Measurements from ENCODE around the gene DCANP1.

The DCANP1 gene

DNA sequence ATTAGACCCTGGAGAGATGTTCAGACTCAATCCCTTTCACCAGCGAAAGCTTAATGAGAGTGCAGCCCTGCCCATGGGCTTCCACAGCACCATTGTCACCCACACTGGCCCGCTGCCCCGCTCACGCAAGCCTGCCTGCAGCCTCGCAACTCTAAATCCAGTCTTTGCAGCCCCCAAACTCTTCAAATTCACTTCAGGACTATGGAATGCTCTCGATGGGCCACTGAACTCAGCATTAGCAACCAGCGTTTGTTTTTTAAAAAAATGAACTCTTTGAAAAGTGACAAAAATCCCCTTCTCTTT lies 17.1 kb downstream of the DCANP1 start:
- no peak overlapping the region for H3K27ac ChIP-seq
- no peak overlapping the region for H3K4me3 ChIP-seq
- H3K9me3 ChIP-seq (ENCODE audit: low read depth, low read length), result no peaks in the 10 kb centered on the region
- H3K9ac ChIP-seq (ENCODE audit: insufficient read length), result no peak overlapping the region
- H3K36me3 ChIP-seq (ENCODE audit: insufficient read depth, low read length), result no peaks in the 10 kb centered on the region
- DNase-seq (ENCODE audit: low read depth, low spot score), result no peak
- TF ChIP-seq FOXP2 (optimal IDR thresholded peaks at IDR 0.05; ENCODE audit: control extremely low read depth, extremely low read length, insufficient read depth) (no peak), POLR2AphosphoS5 (IDR thresholded peaks at IDR 0.05; ENCODE audit: borderline replicate concordance, low read depth, low read length) (no peak), EZH2 (IDR thresholded peaks at IDR 0.05) (no peak)

DNA sequence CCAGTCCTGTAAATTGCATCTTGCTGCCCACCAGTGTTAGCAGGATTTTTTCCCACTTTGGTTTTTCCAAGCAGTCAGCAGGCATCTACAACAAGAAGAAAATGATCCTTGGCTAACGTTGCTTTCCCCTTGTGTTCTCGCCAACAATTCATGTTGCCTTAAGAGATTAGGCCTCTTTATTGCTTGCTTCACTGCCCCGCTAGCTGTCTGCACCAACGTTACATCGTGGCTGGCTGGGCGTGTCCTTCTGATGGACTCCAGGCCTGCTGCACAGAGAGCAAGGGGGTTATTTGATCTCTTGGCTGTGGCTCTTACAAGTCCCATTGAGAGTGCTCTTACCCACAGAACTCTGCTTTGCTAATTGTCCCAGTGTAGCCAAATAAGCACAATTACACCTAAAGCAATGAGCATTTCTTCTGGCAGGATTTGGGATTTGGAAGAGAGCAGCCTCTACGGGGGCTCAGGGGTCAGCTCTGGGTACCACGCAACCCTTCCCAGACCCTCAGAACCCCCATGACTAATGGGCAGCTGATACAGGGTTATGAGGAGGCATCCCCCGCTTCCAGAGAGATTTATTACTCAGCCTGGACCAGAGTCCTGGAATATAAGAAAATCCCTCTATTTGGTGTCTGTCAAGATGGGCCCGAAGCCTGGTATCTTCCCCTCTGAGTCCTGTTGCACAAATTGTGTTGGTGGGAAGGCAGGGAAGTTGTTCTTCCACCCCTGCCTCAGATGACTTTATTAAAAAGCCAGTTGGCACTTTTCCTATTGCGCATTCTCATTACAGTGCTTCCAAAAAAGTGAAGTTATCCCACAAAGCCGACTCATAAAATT lies 17.6 kb downstream of the DCANP1 start:
- H3K9ac ChIP-seq (ENCODE audit: insufficient read length), result no peak overlapping the region
- H3K27ac ChIP-seq, result no peak overlapping the region
- H3K36me3 ChIP-seq (ENCODE audit: insufficient read depth, low read length), result no peaks in the 10 kb centered on the region
- no peak overlapping the region for H3K4me3 ChIP-seq
- no peaks in the 10 kb centered on the region for H3K9me3 ChIP-seq (ENCODE audit: low read depth, low read length)
- DNase-seq (ENCODE audit: low read depth, low spot score), result no peak
- TF ChIP-seq FOXP2 (optimal IDR thresholded peaks at IDR 0.05; ENCODE audit: control extremely low read depth, extremely low read length, insufficient read depth), result no peak
- TF ChIP-seq EZH2 (IDR thresholded peaks at IDR 0.05), result no peak
- no peak for TF ChIP-seq POLR2AphosphoS5 (IDR thresholded peaks at IDR 0.05; ENCODE audit: borderline replicate concordance, low read depth, low read length)

GRCh38 chr5:135428586-135428985 lies 18.6 kb downstream of the DCANP1 start:
- Histone ChIP-seq H3K4me3 (no peak overlapping the region), H3K9me3 (ENCODE audit: low read depth, low read length) (no peaks in the 10 kb centered on the region), H3K27ac (no peak overlapping the region), H3K36me3 (ENCODE audit: insufficient read depth, low read length) (no peaks in the 10 kb centered on the region), H3K9ac (ENCODE audit: insufficient read length) (no peak overlapping the region)
- DNase-seq (ENCODE audit: low read depth, low spot score), result no peak
- TF ChIP-seq FOXP2 (optimal IDR thresholded peaks at IDR 0.05; ENCODE audit: control extremely low read depth, extremely low read length, insufficient read depth) (no peak), POLR2AphosphoS5 (IDR thresholded peaks at IDR 0.05; ENCODE audit: borderline replicate concordance, low read depth, low read length) (no peak), EZH2 (IDR thresholded peaks at IDR 0.05) (no peak)

- H3K27ac ChIP-seq, result no peak overlapping the region
Measured at GRCh38 chr5:135426102-135427082, 20.8 kb downstream of the DCANP1 start.

GRCh38 chr5:135425641-135426040 lies 21.5 kb downstream of the DCANP1 start:
- DNase-seq (ENCODE audit: low read depth, low spot score), result no peak
- H3K9ac ChIP-seq (ENCODE audit: insufficient read length), result no peak overlapping the region

More at GRCh38 chr5:135426102-135427082, 20.8 kb downstream of the DCANP1 start:
- Histone ChIP-seq H3K4me3 (no peak overlapping the region), H3K36me3 (ENCODE audit: insufficient read depth, low read length) (no peaks in the 10 kb centered on the region), H3K9ac (ENCODE audit: insufficient read length) (no peak overlapping the region), H3K9me3 (ENCODE audit: low read depth, low read length) (no peaks in the 10 kb centered on the region)
- no peak for TF ChIP-seq EZH2 (IDR thresholded peaks at IDR 0.05)
- TF ChIP-seq POLR2AphosphoS5 (IDR thresholded peaks at IDR 0.05; ENCODE audit: borderline replicate concordance, low read depth, low read length), result no peak
- no peak for TF ChIP-seq FOXP2 (optimal IDR thresholded peaks at IDR 0.05; ENCODE audit: control extremely low read depth, extremely low read length, insufficient read depth)
- DNase-seq (ENCODE audit: low read depth, low spot score), result no peak

GRCh38 chr5:135423846-135424168 lies 23.3 kb downstream of the DCANP1 start:
- H3K36me3 ChIP-seq (ENCODE audit: insufficient read depth, low read length), result no peaks in the 10 kb centered on the region
- no peak for DNase-seq (ENCODE audit: low read depth, low spot score)
- no peak for TF ChIP-seq FOXP2 (optimal IDR thresholded peaks at IDR 0.05; ENCODE audit: control extremely low read depth, extremely low read length, insufficient read depth)
- TF ChIP-seq POLR2AphosphoS5 (IDR thresholded peaks at IDR 0.05; ENCODE audit: borderline replicate concordance, low read depth, low read length), result no peak
- no peak for TF ChIP-seq EZH2 (IDR thresholded peaks at IDR 0.05)
- H3K9me3 ChIP-seq (ENCODE audit: low read depth, low read length), result no peaks in the 10 kb centered on the region
- no peak overlapping the region for H3K9ac ChIP-seq (ENCODE audit: insufficient read length)
- no peak overlapping the region for H3K4me3 ChIP-seq
- no peak overlapping the region for H3K27ac ChIP-seq

More at GRCh38 chr5:135425641-135426040, 21.5 kb downstream of the DCANP1 start:
- no peak for TF ChIP-seq FOXP2 (optimal IDR thresholded peaks at IDR 0.05; ENCODE audit: control extremely low read depth, extremely low read length, insufficient read depth)
- TF ChIP-seq EZH2 (IDR thresholded peaks at IDR 0.05), result no peak
- no peak for TF ChIP-seq POLR2AphosphoS5 (IDR thresholded peaks at IDR 0.05; ENCODE audit: borderline replicate concordance, low read depth, low read length)
- Histone ChIP-seq H3K9me3 (ENCODE audit: low read depth, low read length) (no peaks in the 10 kb centered on the region), H3K4me3 (no peak overlapping the region), H3K36me3 (ENCODE audit: insufficient read depth, low read length) (no peaks in the 10 kb centered on the region), H3K27ac (no peak overlapping the region)

GRCh38 chr5:135423146-135423845 lies 23.9 kb downstream of the DCANP1 start:
- Histone ChIP-seq H3K9ac (ENCODE audit: insufficient read length) (no peak overlapping the region), H3K9me3 (ENCODE audit: low read depth, low read length) (no peaks in the 10 kb centered on the region), H3K4me3 (no peak overlapping the region), H3K27ac (no peak overlapping the region), H3K36me3 (ENCODE audit: insufficient read depth, low read length) (no peaks in the 10 kb centered on the region)
- DNase-seq (ENCODE audit: low read depth, low spot score), result no peak
- no peak for TF ChIP-seq POLR2AphosphoS5 (IDR thresholded peaks at IDR 0.05; ENCODE audit: borderline replicate concordance, low read depth, low read length)
- no peak for TF ChIP-seq FOXP2 (optimal IDR thresholded peaks at IDR 0.05; ENCODE audit: control extremely low read depth, extremely low read length, insufficient read depth)
- no peak for TF ChIP-seq EZH2 (IDR thresholded peaks at IDR 0.05)

- TF ChIP-seq EZH2 (IDR thresholded peaks at IDR 0.05) (no peak), FOXP2 (optimal IDR thresholded peaks at IDR 0.05; ENCODE audit: control extremely low read depth, extremely low read length, insufficient read depth) (no peak), POLR2AphosphoS5 (IDR thresholded peaks at IDR 0.05; ENCODE audit: borderline replicate concordance, low read depth, low read length) (no peak)
- no peak for DNase-seq (ENCODE audit: low read depth, low spot score)
- H3K9ac ChIP-seq (ENCODE audit: insufficient read length), result no peak overlapping the region
- H3K4me3 ChIP-seq, result no peak overlapping the region
- H3K9me3 ChIP-seq (ENCODE audit: low read depth, low read length), result no peaks in the 10 kb centered on the region
- no peaks in the 10 kb centered on the region for H3K36me3 ChIP-seq (ENCODE audit: insufficient read depth, low read length)
- H3K27ac ChIP-seq, result no peak overlapping the region
Measured at GRCh38 chr5:135422419-135422818, 24.7 kb downstream of the DCANP1 start.
